Mesendoderm (in vitro differentiated cells): ENCODE results near the gene CREB3L1.

Experiments used
- DNase-seq: peaks from one replicate; pipeline ENCODE4 v3.0.0; 2013
- H2AK5ac ChIP-seq: 2 replicates; pipeline ENCODE4 v1.6.1; 2013; ENCODE audit warnings: low read length, inconsistent platforms
- H2BK120ac ChIP-seq: 2 replicates; pipeline ENCODE4 v1.6.1; 2013; ENCODE audit warnings: low read depth, mild to moderate bottlenecking, low read length, moderate library complexity, mixed read lengths
- H2BK15ac ChIP-seq: replicated peaks from 2 replicates; pipeline ENCODE4 v1.6.1; 2013; ENCODE audit warnings: low read depth, mild to moderate bottlenecking, moderate library complexity
- H2BK5ac ChIP-seq: 2 replicates; pipeline ENCODE4 v1.6.1; 2013; ENCODE audit warnings: low read length, inconsistent platforms
- H3K18ac ChIP-seq: 2 replicates; pipeline ENCODE4 v1.6.1; 2013; ENCODE audit warnings: mild to moderate bottlenecking, low read length, mixed read lengths
- H3K23ac ChIP-seq: one replicate; pipeline ENCODE4 v1.6.1; 2013; ENCODE audit warnings: low read length
- H3K27ac ChIP-seq: 2 replicates; pipeline ENCODE4 v1.5.1; 2013; ENCODE audit warnings: low read depth, mild to moderate bottlenecking, inconsistent platforms, low read length, moderate library complexity
- H3K27me3 ChIP-seq: 2 replicates; pipeline ENCODE4 v1.6.1; 2013; ENCODE audit warnings: low read length, control low read depth, mild to moderate bottlenecking, inconsistent platforms; ENCODE audit not compliant: insufficient read depth, poor library complexity
- H3K36me3 ChIP-seq: 2 replicates; pipeline ENCODE4 v1.6.1; 2013; ENCODE audit warnings: low read length, inconsistent platforms; ENCODE audit not compliant: control insufficient read depth, insufficient read depth
- H3K4ac ChIP-seq: one replicate; pipeline ENCODE4 v1.6.1; 2013; ENCODE audit warnings: low read depth, mild to moderate bottlenecking, low read length, moderate library complexity
- H3K4me1 ChIP-seq: 2 replicates; pipeline ENCODE4 v1.6.1; 2013; ENCODE audit warnings: low read depth, low read length, inconsistent platforms; ENCODE audit not compliant: control insufficient read depth
- H3K4me2 ChIP-seq: 2 replicates; pipeline ENCODE4 v1.6.1; 2013; ENCODE audit warnings: low read length
- H3K4me3 ChIP-seq: 2 replicates; pipeline ENCODE4 v1.5.1; 2013; ENCODE audit warnings: mild to moderate bottlenecking, low read length
- H3K56ac ChIP-seq: one replicate; pipeline ENCODE4 v1.6.1; 2013; ENCODE audit warnings: low read length
- H3K79me1 ChIP-seq: 2 replicates; pipeline ENCODE4 v1.6.1; 2013; ENCODE audit warnings: low read length, inconsistent platforms
- H3K79me2 ChIP-seq: 2 replicates; pipeline ENCODE4 v1.6.1; 2013; ENCODE audit warnings: mild to moderate bottlenecking, low read length; ENCODE audit not compliant: control insufficient read depth, insufficient read depth
- H3K9ac ChIP-seq: 2 replicates; pipeline ENCODE4 v1.6.1; 2013; ENCODE audit warnings: low read length, inconsistent platforms
- H4K5ac ChIP-seq: one replicate; pipeline ENCODE4 v1.6.1; 2013; ENCODE audit warnings: low read length
- H4K8ac ChIP-seq: one replicate; pipeline ENCODE4 v1.6.1; 2013; ENCODE audit warnings: low read depth, mild to moderate bottlenecking, control low read depth, low read length, moderate library complexity
- WGBS: extraction: QIAGEN DNeasy Blood & Tissue Kit; methylation state at CpG from one replicate; pipeline ENCODE4 v1.1.7; 2013; ENCODE audit warnings: low lambda C conversion rate, missing lambda C conversion rate; ENCODE audit not compliant: insufficient coverage; ENCODE audit errors: extremely low coverage; 5-methylcytosine and 5-hydroxymethylcytosine counted together

CREB3L1 gene

GRCh38 chr11:46370253-46370652, 92.8 kb downstream of the CREB3L1 start:
- Histone ChIP-seq H3K23ac (no peak overlapping the region), H2AK5ac (no peak overlapping the region), H3K4me1 (no peaks in the 10 kb centered on the region), H3K4ac (no peak overlapping the region), H3K79me1 (no peaks in the 10 kb centered on the region), H3K4me2 (no peak overlapping the region), H2BK120ac (no peak overlapping the region), H3K79me2 (no peaks in the 10 kb centered on the region), H2BK15ac (no peak overlapping the region), H2BK5ac (no peak overlapping the region), H3K36me3 (no peaks in the 10 kb centered on the region), H3K9ac (no peak overlapping the region), H4K5ac (no peak overlapping the region), H3K27me3 (no peaks in the 10 kb centered on the region), H4K8ac (no peak overlapping the region), H3K27ac (no peak overlapping the region), H3K18ac (no peak overlapping the region), H3K56ac (no peak overlapping the region), H3K4me3 (no peak overlapping the region)
- DNase-seq: no peak
- no CpG with 5 or more reads among the region's 13 CpGs for WGBS
